ENCODE results near the gene PIAS1.
"Not testable (repeated sequence)": the region's sequence is repeated elsewhere in the genome, so short reads cannot be mapped to it uniquely, and the experiment has no call there.

GRCh38 chr15:68202994-68203393 is 148.9 kb downstream of the PIAS1 start:
- not testable (repeated sequence) for TF ChIP-seq EZH2 (IDR thresholded peaks at IDR 0.05; ENCODE audit: borderline replicate concordance, low read depth, low read length, severe bottlenecking); CTCF (IDR thresholded peaks at IDR 0.05; ENCODE audit: extremely low read depth in 1 of 2, insufficient read depth in 1 of 2, low read depth in 1 of 2, low read length in 2 of 2); GATA2 (IDR thresholded peaks at IDR 0.05; ENCODE audit: insufficient read depth, insufficient read length, low read depth, low read length)

Data from endothelial cell of umbilical vein (primary cell).